ENCODE results near the gene MYOM3. TPM values are rescaled to one million over a fixed set of nuclear protein-coding genes. Genes with fewer than 3 reads are reported as not detected.

Gene MYOM3
- total RNA-seq, 2 experiments from 2014 or later: not detected

DNA sequence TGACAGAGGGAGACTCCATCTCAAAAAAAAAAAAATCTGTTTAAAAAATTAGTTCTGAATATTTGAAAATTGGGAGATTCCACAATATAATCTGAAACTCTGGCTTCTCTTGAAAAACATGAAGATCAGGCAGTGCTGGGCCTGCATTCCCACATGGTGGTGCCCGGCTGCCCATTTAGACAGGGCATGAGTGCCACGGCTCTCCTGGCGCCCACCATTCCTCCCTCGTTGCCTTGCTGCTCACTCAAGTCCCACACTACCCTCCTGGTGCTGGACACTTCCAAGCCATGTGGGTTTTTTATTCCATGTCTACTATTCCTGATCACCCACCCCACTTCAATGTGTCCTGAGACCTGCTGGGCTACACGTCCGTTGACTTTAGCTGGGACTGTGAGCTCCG is 10.8 kb upstream of the MYOM3 start:
- H3K4me3 Mint-ChIP-seq: no peak overlapping the region
- H3K4me1 Mint-ChIP-seq (ENCODE audit: low read depth): no peaks in the 10 kb centered on the region
- ATAC-seq (no peak), DNase-seq (no peak)
- no peak overlapping the region for H3K27ac Mint-ChIP-seq
- no peaks in the 10 kb centered on the region for H3K36me3 Mint-ChIP-seq (ENCODE audit: low read depth)
- ChIA-PET POLR2A (no interaction called here), CTCF (no interaction called here)
- H3K27me3 Mint-ChIP-seq (ENCODE audit: low read depth): peaks cover 5% of the 10 kb centered on the region
- H3K9me3 Mint-ChIP-seq (ENCODE audit: insufficient read depth): no peaks in the 10 kb centered on the region

DNA sequence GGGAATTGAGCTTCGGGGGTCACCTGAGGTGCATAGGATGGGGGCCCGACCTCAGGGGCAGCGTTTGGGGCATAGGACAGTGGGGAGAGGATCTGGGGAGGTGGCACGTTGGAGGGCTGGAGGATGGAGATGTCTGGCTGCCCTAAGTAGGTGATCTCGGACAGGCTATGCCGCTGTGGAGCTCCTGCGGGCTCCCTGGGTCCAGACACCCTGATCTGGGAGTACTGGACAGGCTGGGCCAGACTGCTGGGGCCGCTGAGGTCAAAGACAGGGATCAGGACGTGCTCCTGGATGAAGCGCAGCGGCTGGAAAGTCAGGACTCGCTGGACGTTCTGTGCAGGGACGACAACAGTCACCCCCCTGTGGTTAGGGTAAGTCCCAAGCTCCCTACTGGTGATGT is 9.5 kb upstream of the MYOM3 start:
- ChIA-PET CTCF (interaction anchor here (1.6 kb wide), 1 partner anchor 29 kb away, joined by 5 read pairs; no protein-coding TSS in a partner anchor), POLR2A (interaction anchor here (0.8 kb wide), 1 partner anchor 18 kb away, joined by 3 read pairs; no protein-coding TSS in a partner anchor)
- DNase-seq: no peak
- Mint-ChIP-seq H3K36me3 (ENCODE audit: low read depth) (no peaks in the 10 kb centered on the region), H3K4me1 (ENCODE audit: low read depth) (no peaks in the 10 kb centered on the region), H3K4me3 (no peak overlapping the region), H3K27me3 (ENCODE audit: low read depth) (peaks cover 10% of the 10 kb centered on the region), H3K27ac (no peak overlapping the region), H3K9me3 (ENCODE audit: insufficient read depth) (no peaks in the 10 kb centered on the region)
- no peak for ATAC-seq

DNA sequence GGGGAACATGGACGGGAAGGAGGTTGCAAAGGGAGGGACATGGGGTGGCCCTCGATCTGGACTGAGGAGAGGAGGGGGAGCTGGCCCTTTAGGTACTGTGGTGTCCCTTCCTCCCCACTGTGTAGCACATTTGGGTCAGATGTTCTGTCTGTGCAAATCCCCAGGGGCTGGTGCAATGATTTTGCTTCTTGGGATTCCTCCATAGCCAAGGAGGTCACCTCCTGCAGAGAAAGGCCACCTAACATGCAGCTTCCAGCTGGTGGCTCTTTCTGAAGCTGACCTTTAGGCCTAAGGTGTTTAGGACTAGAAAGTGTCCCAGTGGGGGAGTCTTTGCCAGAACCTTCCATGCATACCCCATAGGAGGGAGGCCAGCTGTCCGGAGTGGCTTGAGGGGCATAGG is 9.0 kb upstream of the MYOM3 start:
- H3K4me3 Mint-ChIP-seq: no peak overlapping the region
- no peaks in the 10 kb centered on the region for H3K4me1 Mint-ChIP-seq (ENCODE audit: low read depth)
- H3K36me3 Mint-ChIP-seq (ENCODE audit: low read depth): no peaks in the 10 kb centered on the region
- no peak overlapping the region for H3K27ac Mint-ChIP-seq
- DNase-seq: no peak
- ChIA-PET POLR2A (interaction anchor here (0.8 kb wide), 1 partner anchor 17 kb away, joined by 3 read pairs; no protein-coding TSS in a partner anchor), CTCF (interaction anchor here (1.6 kb wide), 1 partner anchor 29 kb away, joined by 5 read pairs; no protein-coding TSS in a partner anchor)
- no peaks in the 10 kb centered on the region for H3K9me3 Mint-ChIP-seq (ENCODE audit: insufficient read depth)
- ATAC-seq: no peak
- peaks cover 10% of the 10 kb centered on the region for H3K27me3 Mint-ChIP-seq (ENCODE audit: low read depth)

DNA sequence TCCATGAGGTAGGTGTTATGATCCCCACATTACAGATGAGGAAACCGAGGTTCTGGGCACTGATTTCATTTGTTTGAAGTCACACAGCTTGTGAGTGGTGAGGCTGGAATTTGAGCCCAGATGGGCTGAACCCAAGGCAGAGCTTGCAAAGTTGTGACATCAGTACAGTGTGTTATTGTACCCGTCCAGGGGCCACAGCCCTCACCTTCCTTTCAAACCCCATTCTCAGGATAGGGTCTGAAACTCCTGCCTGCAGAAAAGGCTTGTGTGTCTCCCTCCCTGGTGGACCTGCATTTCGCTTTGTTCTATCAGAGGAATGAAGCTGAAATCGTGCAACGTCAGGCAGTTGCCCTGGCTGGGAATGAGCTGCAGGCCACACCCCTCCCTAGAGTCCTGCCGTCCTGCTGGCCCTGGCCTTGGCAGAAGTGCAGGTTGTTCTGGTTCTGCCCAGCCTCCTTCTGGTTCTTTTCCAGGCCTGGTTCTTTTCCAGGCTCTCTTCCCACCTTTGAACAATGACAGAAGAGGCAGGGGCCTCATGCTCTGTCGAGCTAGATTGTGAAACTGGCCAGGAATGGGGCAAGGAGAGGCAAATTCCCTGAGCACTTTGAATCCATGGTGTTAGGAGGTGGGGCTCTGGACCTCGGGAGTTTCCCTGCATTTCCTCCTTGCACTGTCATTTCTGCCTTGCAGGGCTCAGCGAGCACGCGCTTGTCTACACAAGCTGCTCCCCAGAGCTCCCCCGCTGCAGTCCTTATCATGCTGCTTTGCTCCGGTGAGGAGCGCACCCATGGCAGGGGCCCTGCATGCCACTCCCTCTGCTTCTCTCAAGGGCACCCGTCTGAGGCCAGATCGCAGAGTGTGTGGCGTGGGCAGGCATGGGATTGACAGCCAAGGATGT is 8.2 kb upstream of the MYOM3 start:
- POLR2A ChIA-PET: no interaction called here
- DNase-seq (no peak), ATAC-seq (no peak)
- Mint-ChIP-seq H3K27me3 (ENCODE audit: low read depth) (peaks cover 12% of the 10 kb centered on the region), H3K27ac (no peak overlapping the region), H3K4me1 (ENCODE audit: low read depth) (no peaks in the 10 kb centered on the region), H3K9me3 (ENCODE audit: insufficient read depth) (no peaks in the 10 kb centered on the region), H3K36me3 (ENCODE audit: low read depth) (no peaks in the 10 kb centered on the region), H3K4me3 (no peak overlapping the region)
- CTCF ChIA-PET: interaction anchor here (0.8 to 1.6 kb wide), 2 partner anchors 30 to 49 kb away, joined by 3 to 5 read pairs (median 3); no protein-coding TSS in a partner anchor

DNA sequence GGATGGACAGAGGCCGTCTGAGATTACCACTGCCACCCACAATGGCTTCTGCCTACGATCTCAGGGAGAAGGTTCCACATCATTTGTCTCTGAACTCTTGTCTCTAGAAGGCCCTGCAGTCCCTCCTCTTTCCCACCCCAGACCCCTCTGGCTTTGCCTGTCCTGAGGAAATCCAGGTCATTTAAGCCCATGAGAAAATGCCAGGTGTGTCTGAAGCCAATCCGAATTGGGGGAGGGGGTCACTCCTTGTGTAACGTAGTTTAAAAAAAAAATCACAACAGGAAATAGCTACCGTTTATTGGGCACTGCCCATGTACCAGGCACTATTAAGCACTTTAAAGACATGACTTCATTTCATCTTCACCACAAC is 7.5 kb upstream of the MYOM3 start:
- ChIA-PET CTCF (interaction anchor here (0.8 to 1.4 kb wide), 2 partner anchors 31 to 48 kb away, joined by 3 read pairs; no protein-coding TSS in a partner anchor), POLR2A (no interaction called here)
- H3K9me3 Mint-ChIP-seq (ENCODE audit: insufficient read depth): no peaks in the 10 kb centered on the region
- no peak for DNase-seq
- no peak overlapping the region for H3K4me3 Mint-ChIP-seq
- no peak for ATAC-seq
- no peaks in the 10 kb centered on the region for H3K36me3 Mint-ChIP-seq (ENCODE audit: low read depth)
- H3K27me3 Mint-ChIP-seq (ENCODE audit: low read depth): peaks cover 10% of the 10 kb centered on the region
- no peaks in the 10 kb centered on the region for H3K4me1 Mint-ChIP-seq (ENCODE audit: low read depth)
- no peak overlapping the region for H3K27ac Mint-ChIP-seq

DNA sequence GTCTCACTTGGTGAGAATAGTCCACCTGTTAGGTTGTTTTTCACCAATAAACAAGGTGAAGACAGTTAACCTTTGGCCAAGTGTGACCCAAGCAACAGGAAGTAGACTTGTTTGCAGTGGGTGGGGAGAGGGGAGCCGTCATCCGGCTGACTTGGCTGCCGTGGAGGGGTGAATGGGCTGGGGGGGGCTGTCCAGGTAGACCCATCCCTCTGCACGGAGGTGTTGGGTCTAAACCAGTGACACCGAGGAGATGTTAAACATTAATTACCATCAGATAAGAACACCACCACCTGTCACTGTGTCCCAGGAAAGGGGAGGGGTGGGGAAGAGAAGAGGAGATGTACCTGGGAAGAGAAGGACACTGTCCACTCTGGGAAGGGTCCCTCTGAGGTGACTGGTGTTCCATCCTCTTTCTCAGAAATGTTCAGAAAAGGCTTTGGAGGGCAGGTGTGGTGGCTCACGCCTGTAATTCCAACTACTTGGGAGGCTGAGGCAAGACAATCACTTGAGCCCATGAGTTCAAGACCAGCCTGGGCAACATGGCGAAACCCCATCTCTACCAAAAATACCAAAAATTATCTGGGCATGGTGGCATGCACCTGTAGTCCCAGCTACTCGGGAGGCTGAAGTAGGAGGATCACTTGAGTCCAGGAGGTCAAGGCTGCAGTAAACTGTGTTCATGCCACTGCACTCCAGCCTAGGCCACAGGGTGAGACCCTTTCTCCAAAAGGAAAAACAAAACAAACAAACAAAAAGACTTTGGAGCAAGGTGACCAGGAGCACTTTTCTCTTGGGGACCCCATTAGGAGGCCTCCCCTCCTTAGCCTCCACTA is 6.7 kb upstream of the MYOM3 start:
- ATAC-seq: no peak
- no peaks in the 10 kb centered on the region for H3K4me1 Mint-ChIP-seq (ENCODE audit: low read depth)
- ChIA-PET CTCF (interaction anchor here (1.1 kb wide), 1 partner anchor 32 kb away, joined by 3 read pairs; no protein-coding TSS in a partner anchor), POLR2A (no interaction called here)
- no peak overlapping the region for H3K4me3 Mint-ChIP-seq
- no peaks in the 10 kb centered on the region for H3K9me3 Mint-ChIP-seq (ENCODE audit: insufficient read depth)
- no peaks in the 10 kb centered on the region for H3K36me3 Mint-ChIP-seq (ENCODE audit: low read depth)
- H3K27me3 Mint-ChIP-seq (ENCODE audit: low read depth): peaks cover 16% of the 10 kb centered on the region
- no peak for DNase-seq
- H3K27ac Mint-ChIP-seq: no peak overlapping the region

DNA sequence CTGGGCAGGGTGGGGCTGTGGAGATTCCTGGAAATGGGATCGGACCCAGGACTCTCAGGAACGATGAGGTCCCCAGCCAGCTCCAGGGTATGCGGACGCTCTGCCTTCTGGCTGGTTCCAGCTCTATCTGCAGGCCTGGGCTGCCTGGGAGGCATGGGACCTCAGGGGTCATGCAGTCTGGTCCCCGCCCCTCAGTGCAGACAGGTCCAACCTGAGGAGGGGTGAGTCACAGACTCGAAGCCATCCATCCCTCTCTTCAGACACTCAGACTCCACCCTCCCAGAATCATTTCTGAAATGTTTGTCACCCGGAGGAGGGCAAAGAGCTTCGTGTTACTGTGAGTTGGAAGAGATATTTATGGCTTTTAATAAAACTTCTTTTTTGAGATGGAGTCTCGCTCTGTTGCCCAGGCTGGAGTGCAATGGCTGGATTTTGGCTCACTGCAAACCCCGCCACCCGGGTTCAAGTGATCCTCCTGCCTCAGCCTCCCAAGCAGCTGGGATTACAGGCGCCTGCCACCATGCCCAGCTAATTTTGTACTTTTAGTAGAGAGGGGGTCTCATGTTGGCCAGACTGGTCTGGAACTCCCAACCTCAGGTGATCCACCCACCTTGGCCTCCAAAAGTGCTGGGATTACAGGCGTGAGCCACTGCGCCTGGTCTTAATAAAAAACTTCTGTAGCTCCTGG is 5.9 kb upstream of the MYOM3 start:
- DNase-seq (no peak), ATAC-seq (no peak)
- peaks cover 20% of the 10 kb centered on the region for H3K27me3 Mint-ChIP-seq (ENCODE audit: low read depth)
- H3K4me3 Mint-ChIP-seq: no peak overlapping the region
- no peak overlapping the region for H3K27ac Mint-ChIP-seq
- no peaks in the 10 kb centered on the region for H3K4me1 Mint-ChIP-seq (ENCODE audit: low read depth)
- ChIA-PET POLR2A (interaction anchor here (0.9 kb wide), 1 partner anchor 8 kb away, joined by 5 read pairs; no protein-coding TSS in a partner anchor), CTCF (interaction anchor here (1.1 kb wide), 1 partner anchor 32 kb away, joined by 3 read pairs; no protein-coding TSS in a partner anchor)
- no peaks in the 10 kb centered on the region for H3K9me3 Mint-ChIP-seq (ENCODE audit: insufficient read depth)
- no peaks in the 10 kb centered on the region for H3K36me3 Mint-ChIP-seq (ENCODE audit: low read depth)

DNA sequence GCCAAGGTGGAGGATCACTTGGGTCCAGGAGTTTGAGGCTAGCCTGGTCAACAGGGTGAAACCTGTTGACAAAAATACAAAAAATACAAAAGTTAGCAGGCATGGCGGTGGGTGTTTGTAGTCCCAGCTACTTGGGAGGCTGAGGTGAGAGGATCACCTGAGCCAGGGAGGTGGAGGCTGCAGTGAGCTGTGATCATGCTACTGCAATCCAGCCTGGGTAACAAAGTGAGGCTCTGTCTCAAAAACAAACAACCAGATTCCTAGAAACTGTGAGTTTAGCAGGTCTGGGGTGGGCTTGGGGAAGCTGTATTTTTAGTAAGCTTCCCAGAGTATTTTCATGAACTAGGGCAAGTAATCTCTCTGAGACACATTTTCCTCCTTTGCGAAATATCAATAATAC is 5.2 kb upstream of the MYOM3 start:
- no peak overlapping the region for H3K4me3 Mint-ChIP-seq
- H3K27ac Mint-ChIP-seq: no peak overlapping the region
- ATAC-seq (no peak), DNase-seq (no peak)
- no peaks in the 10 kb centered on the region for H3K36me3 Mint-ChIP-seq (ENCODE audit: low read depth)
- peaks cover 26% of the 10 kb centered on the region for H3K27me3 Mint-ChIP-seq (ENCODE audit: low read depth)
- ChIA-PET CTCF (interaction anchor here (1.1 kb wide), 1 partner anchor 33 kb away, joined by 3 read pairs; no protein-coding TSS in a partner anchor), POLR2A (interaction anchor here (0.9 kb wide), 1 partner anchor 9 kb away, joined by 5 read pairs; no protein-coding TSS in a partner anchor)
- no peaks in the 10 kb centered on the region for H3K9me3 Mint-ChIP-seq (ENCODE audit: insufficient read depth)
- H3K4me1 Mint-ChIP-seq (ENCODE audit: low read depth): peaks cover 7% of the 10 kb centered on the region

DNA sequence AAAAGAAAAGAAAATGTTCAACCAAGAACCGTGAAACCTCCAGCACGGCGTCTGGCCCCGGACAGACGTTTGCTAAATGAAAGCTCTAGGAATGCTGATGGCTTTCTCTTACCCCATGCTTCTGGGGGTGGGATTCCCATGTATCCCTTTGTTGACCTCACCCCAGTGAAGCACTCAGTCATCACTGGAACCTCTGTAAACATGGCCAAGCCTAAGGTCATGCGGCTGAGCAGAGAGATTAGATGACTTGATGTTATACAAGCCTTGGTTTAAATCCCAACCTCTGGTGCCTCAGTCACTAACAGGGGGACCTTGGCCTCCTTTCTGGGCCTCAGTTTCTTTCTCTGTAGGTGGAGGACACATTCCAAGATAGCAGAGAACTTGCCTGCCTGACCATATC is 2.8 kb upstream of the MYOM3 start:
- Mint-ChIP-seq H3K27ac (no peak overlapping the region), H3K36me3 (ENCODE audit: low read depth) (no peaks in the 10 kb centered on the region), H3K4me1 (ENCODE audit: low read depth) (peaks cover 7% of the 10 kb centered on the region), H3K9me3 (ENCODE audit: insufficient read depth) (no peaks in the 10 kb centered on the region), H3K27me3 (ENCODE audit: low read depth) (peaks cover 33% of the 10 kb centered on the region), H3K4me3 (no peak overlapping the region)
- ChIA-PET POLR2A (no interaction called here), CTCF (interaction anchor here (2.0 kb wide), 1 partner anchor 43 kb away, joined by 4 read pairs; no protein-coding TSS in a partner anchor)
- DNase-seq (no peak), ATAC-seq (no peak)

DNA sequence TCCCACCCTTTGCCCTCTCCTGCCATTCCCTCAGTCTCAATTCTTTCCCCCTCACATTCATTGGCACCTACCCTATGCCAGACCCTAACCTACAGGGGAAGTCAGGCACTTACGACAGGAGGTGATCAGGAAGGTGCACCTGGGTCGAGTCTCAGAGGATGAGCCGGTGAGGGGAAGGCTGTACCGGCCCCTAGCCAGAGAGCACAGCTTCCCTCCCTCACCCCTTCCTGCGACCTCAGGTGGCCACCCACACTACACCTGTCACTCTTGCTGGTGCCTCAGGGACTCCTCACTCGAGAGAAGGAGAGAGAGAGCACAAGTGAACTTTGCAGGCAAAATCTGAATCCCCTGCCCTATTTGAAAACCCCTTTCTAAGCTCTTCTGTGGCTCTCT is 1.7 kb upstream of the MYOM3 start:
- H3K36me3 Mint-ChIP-seq (ENCODE audit: low read depth): no peaks in the 10 kb centered on the region
- H3K27me3 Mint-ChIP-seq (ENCODE audit: low read depth): peaks cover 33% of the 10 kb centered on the region
- H3K4me1 Mint-ChIP-seq (ENCODE audit: low read depth): peaks cover 7% of the 10 kb centered on the region
- no peak overlapping the region for H3K27ac Mint-ChIP-seq
- CTCF ChIA-PET: interaction anchor here (0.8 to 2.0 kb wide), 3 partner anchors 10 to 145 kb away, joined by 4 to 5 read pairs (median 4); no protein-coding TSS in a partner anchor
- POLR2A ChIA-PET: no interaction called here
- ATAC-seq (no peak), DNase-seq (no peak)
- H3K9me3 Mint-ChIP-seq (ENCODE audit: insufficient read depth): no peaks in the 10 kb centered on the region
- no peak overlapping the region for H3K4me3 Mint-ChIP-seq

DNA sequence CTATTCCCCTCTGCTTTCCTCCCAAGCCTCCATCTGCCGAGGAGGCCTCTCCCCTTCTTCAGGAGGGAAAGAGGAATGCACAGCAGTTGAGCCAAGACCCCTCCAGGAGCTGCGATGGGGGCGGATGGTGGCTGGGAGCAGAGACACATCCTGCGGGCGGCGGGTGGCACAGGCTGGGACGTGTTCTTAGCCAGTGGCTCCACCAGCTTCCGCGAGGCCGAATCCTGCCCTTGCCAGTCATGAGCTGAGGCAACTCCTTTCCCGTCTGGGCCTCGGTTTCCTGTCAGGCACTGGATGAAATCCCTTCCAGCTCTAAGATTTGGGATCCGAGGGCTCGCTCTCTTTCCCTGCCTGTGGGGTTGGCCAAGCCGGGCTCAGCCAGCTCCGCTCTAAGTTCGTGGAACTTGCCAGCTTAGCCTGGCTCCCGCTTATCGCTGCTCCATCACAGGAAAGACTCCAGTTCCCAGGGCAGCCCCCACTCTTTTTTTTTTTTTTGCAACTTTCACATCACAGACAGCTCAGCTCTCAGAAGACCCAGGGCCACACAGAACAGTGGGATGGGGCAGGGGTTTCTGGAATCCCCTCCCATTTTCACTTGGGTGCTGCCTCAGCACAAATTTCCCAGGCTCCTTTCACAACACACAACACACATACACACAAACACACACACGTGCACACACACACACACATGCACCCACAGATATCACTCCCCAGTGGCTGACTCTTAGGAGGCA is 506 bp downstream of the MYOM3 start:
- DNase-seq: no peak
- Mint-ChIP-seq H3K27ac (no peak overlapping the region), H3K36me3 (ENCODE audit: low read depth) (no peaks in the 10 kb centered on the region), H3K9me3 (ENCODE audit: insufficient read depth) (no peaks in the 10 kb centered on the region), H3K4me3 (no peak overlapping the region), H3K4me1 (ENCODE audit: low read depth) (peaks cover 7% of the 10 kb centered on the region), H3K27me3 (ENCODE audit: low read depth) (peaks cover 25% of the 10 kb centered on the region)
- no peak for ATAC-seq
- CTCF ChIA-PET: interaction anchor here (0.6 to 1.2 kb wide), 5 partner anchors 39 to 268 kb away, joined by 3 to 6 read pairs (median 3); no protein-coding TSS in a partner anchor
- POLR2A ChIA-PET: no interaction called here

Measured in activated CD8-positive, alpha-beta T cell treated with anti-CD3 and anti-CD28 coated beads, Interleukin-2, amount 10 ng/mL, durations not matched to agents 7 days and 5 days (primary cell).